Neural cell (in vitro differentiated cells): ENCODE data around the gene TMPRSS15. TPM values are rescaled to one million over a fixed set of nuclear protein-coding genes. Genes with fewer than 3 reads are reported as not detected.

Experiments
- H2AFZ ChIP-seq: fragments of 200-600, 300-800 bp; sonication (generic), shearing (Covaris generic); 2 replicates; pipeline ENCODE4 v1.6.0; 2014; ENCODE audit warnings: low read depth, mild to moderate bottlenecking, antibody characterized with exemption, low read length, moderate library complexity
- H3F3A ChIP-seq: fragments of 200-600 bp; shearing (Covaris generic); 2 replicates; pipeline ENCODE4 v1.6.1; 2016; ENCODE audit warnings: mild to moderate bottlenecking, moderate library complexity, mixed read lengths, antibody characterized with exemption, low read length; ENCODE audit not compliant: insufficient read depth, poor library complexity, severe bottlenecking
- H3K27ac ChIP-seq: fragments of 200-600, 300-800 bp; sonication (generic), shearing (Covaris generic); 2 replicates; pipeline ENCODE4 v1.5.1; 2014; ENCODE audit warnings: mild to moderate bottlenecking, low read length, moderate library complexity
- H3K27me3 ChIP-seq: fragments of 300-800, 200-600 bp; sonication (generic), shearing (Covaris generic); 2 replicates; pipeline ENCODE4 v1.6.0; 2014; ENCODE audit warnings: mild to moderate bottlenecking, low read depth, low read length, moderate library complexity; ENCODE audit not compliant: insufficient read depth
- H3K36me3 ChIP-seq: fragments of 300-800, 200-600 bp; sonication (generic), shearing (Covaris generic); 2 replicates; pipeline ENCODE4 v1.5.1; 2014; ENCODE audit warnings: mild to moderate bottlenecking, antibody characterized with exemption, low read length, moderate library complexity; ENCODE audit not compliant: insufficient read depth
- H3K4me2 ChIP-seq: fragments of 300-800, 200-600 bp; sonication (generic), shearing (Covaris generic); 2 replicates; pipeline ENCODE4 v1.6.0; 2014; ENCODE audit warnings: mild to moderate bottlenecking, low read length
- H3K4me3 ChIP-seq: fragments of 300-800, 200-600 bp; sonication (generic), shearing (Covaris generic); 2 replicates; pipeline ENCODE4 v1.5.1; 2014; ENCODE audit warnings: mild to moderate bottlenecking, low read length, moderate library complexity
- H3K79me2 ChIP-seq: fragments of 200-600 bp; shearing (Covaris generic); replicated peaks from 2 replicates; pipeline ENCODE4 v1.6.0; 2014; ENCODE audit warnings: mild to moderate bottlenecking, low read length, moderate library complexity; ENCODE audit not compliant: insufficient read depth
- H3K9ac ChIP-seq: fragments of 300-800, 200-600 bp; sonication (generic), shearing (Covaris generic); 2 replicates; pipeline ENCODE4 v1.6.1; 2016; ENCODE audit warnings: mild to moderate bottlenecking, low read length, mixed read lengths
- H3K9me2 ChIP-seq: fragments of 200-600 bp; shearing (Covaris generic); 2 replicates; pipeline ENCODE4 v1.6.1; 2016; ENCODE audit warnings: mild to moderate bottlenecking, low read length, mixed read lengths; ENCODE audit not compliant: insufficient read depth
- H3K9me3 ChIP-seq: fragments of 200-600, 300-800 bp; sonication (generic), shearing (Covaris generic); 2 replicates; pipeline ENCODE4 v1.6.1; 2016; ENCODE audit warnings: mild to moderate bottlenecking, mixed run types, low read length, moderate library complexity, mixed read lengths
- H4K20me1 ChIP-seq: fragments of 200-600 bp; shearing (Covaris generic); 2 replicates; pipeline ENCODE4 v1.6.1; 2016; ENCODE audit warnings: mild to moderate bottlenecking, mixed run types; ENCODE audit not compliant: insufficient read depth
- CTCF ChIP-seq: fragments of 450-650 bp; IDR thresholded peaks from 2 replicates; pipeline ENCODE4 v1.5.1; 2014; ENCODE audit warnings: antibody characterized with exemption, mild to moderate bottlenecking, moderate library complexity; ENCODE audit not compliant: poor library complexity, severe bottlenecking
- EP300 ChIP-seq: fragments of 450-650 bp; conservative IDR thresholded peaks from 2 replicates; pipeline ENCODE4 v1.6.1; 2014; ENCODE audit warnings: antibody characterized with exemption, mild to moderate bottlenecking, moderate library complexity; ENCODE audit not compliant: poor library complexity, severe bottlenecking
- EZH2 ChIP-seq: fragments of 200-600, 300-800 bp; shearing (Covaris generic), sonication (generic); IDR thresholded peaks from 2 replicates; pipeline ENCODE4 v1.6.1; 2014; ENCODE audit warnings: antibody characterized with exemption, low read length, borderline replicate concordance, mild to moderate bottlenecking; ENCODE audit not compliant: insufficient read depth, poor library complexity, severe bottlenecking
- MXI1 ChIP-seq: fragments of 450-650 bp; conservative IDR thresholded peaks from 2 replicates; pipeline ENCODE4 v1.6.1; 2014; ENCODE audit warnings: antibody characterized with exemption, mild to moderate bottlenecking; ENCODE audit not compliant: poor library complexity, severe bottlenecking
- POLR2AphosphoS5 ChIP-seq: IDR thresholded peaks from 2 replicates; pipeline ENCODE4 v1.6.1; 2012
- RAD21 ChIP-seq: fragments of 450-650 bp; conservative IDR thresholded peaks from 2 replicates; pipeline ENCODE4 v1.6.1; 2014; ENCODE audit warnings: antibody characterized with exemption, mild to moderate bottlenecking, moderate library complexity
- REST ChIP-seq: IDR thresholded peaks from 2 replicates; pipeline ENCODE4 v1.6.1; 2012; ENCODE audit warnings: borderline replicate concordance
- SMC3 ChIP-seq: fragments of 450-650 bp; conservative IDR thresholded peaks from 2 replicates; pipeline ENCODE4 v1.6.1; 2014; ENCODE audit warnings: antibody characterized with exemption, mild to moderate bottlenecking, moderate library complexity; ENCODE audit not compliant: poor library complexity
- TAF1 ChIP-seq: IDR thresholded peaks from 2 replicates; pipeline ENCODE4 v1.6.1; 2012; ENCODE audit warnings: low read depth
- polyA plus RNA-seq: library from polyadenylated mRNA; depleted of rRNA; stranded (reverse); fragments of >200 nt; gene quantifications from 2 replicates; pipeline ENCODE4 v1.2.3, GENCODE V29; 2014

Gene TMPRSS15
- polyA plus RNA-seq, 1 donor from 2014 or later = 0.50 TPM

GRCh38 chr21:18411565-18411964 lies 8.0 kb upstream of the TMPRSS15 start:
- Histone ChIP-seq H2AFZ (no peak overlapping the region), H3K9me2 (no peaks in the 10 kb centered on the region), H3K27ac (no peak overlapping the region), H3K27me3 (no peaks in the 10 kb centered on the region), H3K4me2 (no peak overlapping the region), H4K20me1 (no peaks in the 10 kb centered on the region), H3K9me3 (no peaks in the 10 kb centered on the region), H3K36me3 (no peaks in the 10 kb centered on the region), H3K4me3 (no peak overlapping the region), H3F3A (no peaks in the 10 kb centered on the region), H3K9ac (no peak overlapping the region), H3K79me2 (no peaks in the 10 kb centered on the region)
- TF ChIP-seq RAD21 (no peak), CTCF (no peak), SMC3 (no peak), EZH2 (no peak), REST (no peak), MXI1 (no peak), POLR2AphosphoS5 (no peak), EP300 (no peak), TAF1 (no peak)

- TF ChIP-seq EP300 (no peak), MXI1 (no peak), SMC3 (no peak), REST (no peak)
- Histone ChIP-seq H3K9me2 (no peaks in the 10 kb centered on the region), H3K9me3 (no peaks in the 10 kb centered on the region), H3F3A (no peaks in the 10 kb centered on the region), H3K4me2 (no peak overlapping the region), H3K79me2 (no peaks in the 10 kb centered on the region), H2AFZ (no peak overlapping the region), H3K27ac (no peak overlapping the region), H3K4me3 (no peak overlapping the region), H3K9ac (no peak overlapping the region), H4K20me1 (no peaks in the 10 kb centered on the region), H3K27me3 (no peaks in the 10 kb centered on the region), H3K36me3 (no peaks in the 10 kb centered on the region)
Observed at GRCh38 chr21:18409579-18409978, 6.0 kb upstream of the TMPRSS15 start.
